OCI-LY7 (cell line): ENCODE data around the gene STYX. TPM values are rescaled to one million over a fixed set of nuclear protein-coding genes. Genes with fewer than 3 reads are reported as not detected.
A peak's percentile ranks its signal among the peaks of the same experiment; 100 is the strongest.

Source experiments
- Bru-seq: library from RNA; stranded (reverse); fragments of 400-500 nt; gene quantifications from one replicate; lab custom pipeline; 2021; lab: Mats Ljungman, UMichigan
- BruChase-seq, 2 experiments: library from RNA; stranded (reverse); fragments of 400-500 nt; gene quantifications; one replicate each; lab custom pipeline; 2021; lab: Mats Ljungman, UMichigan
- BruUV-seq: library from RNA; stranded (reverse); fragments of 400-500 nt; replicated peaks from 2 replicates; lab custom pipeline; 2021; lab: Mats Ljungman, UMichigan
- CTCF ChIA-PET: fragments of 300-600 bp; sonication (Branson Sonifier 250); formaldehyde crosslinking; loops from one replicate; lab custom pipeline; 2022; ENCODE audit warnings: antibody characterized with exemption; ENCODE audit not compliant: unreplicated experiment; lab: Charles Lee
- POLR2A ChIA-PET: fragments of 300-600 bp; sonication (Branson Sonifier 250); formaldehyde crosslinking; loops from one replicate; lab custom pipeline; 2022; ENCODE audit warnings: antibody characterized with exemption; lab: Charles Lee
- DNase-seq: peaks from one replicate; pipeline ENCODE4 v3.0.0-alpha.2; 2015; ENCODE audit warnings: low spot score
- H2AFZ ChIP-seq: fragments of 200-600 bp; sonication (generic), shearing (Covaris generic); 2 replicates; pipeline ENCODE4 v1.6.1; 2014; ENCODE audit warnings: mild to moderate bottlenecking, antibody characterized with exemption, low read length, moderate library complexity
- H3K27ac ChIP-seq: fragments of 200-600 bp; sonication (generic); 2 replicates; pipeline ENCODE4 v1.5.1; 2014; ENCODE audit warnings: mixed run types, low read depth, mild to moderate bottlenecking, moderate library complexity, low read length, inconsistent platforms; ENCODE audit not compliant: poor library complexity, severe bottlenecking
- H3K36me3 ChIP-seq: fragments of 200-600 bp; sonication (generic); 2 replicates; pipeline ENCODE4 v1.6.1; 2014; ENCODE audit warnings: mild to moderate bottlenecking, antibody characterized with exemption, low read length, moderate library complexity, mixed read lengths; ENCODE audit not compliant: insufficient read depth
- H3K4me1 ChIP-seq: fragments of 200-600 bp; sonication (generic); 2 replicates; pipeline ENCODE4 v1.5.1; 2014; ENCODE audit warnings: mild to moderate bottlenecking, low read length; ENCODE audit not compliant: insufficient read depth, poor library complexity, severe bottlenecking
- H3K4me2 ChIP-seq: fragments of 200-600 bp; sonication (generic); 2 replicates; pipeline ENCODE4 v1.6.1; 2014; ENCODE audit warnings: mild to moderate bottlenecking, low read length
- H3K4me3 ChIP-seq: fragments of 200-600 bp; sonication (generic); 2 replicates; pipeline ENCODE4 v1.5.1; 2014; ENCODE audit warnings: mild to moderate bottlenecking, low read depth, low read length; ENCODE audit not compliant: poor library complexity, severe bottlenecking
- H3K79me2 ChIP-seq: fragments of 200-600 bp; sonication (generic); 2 replicates; pipeline ENCODE4 v1.6.1; 2016; ENCODE audit warnings: low read depth, mild to moderate bottlenecking, low read length, moderate library complexity, mixed read lengths; ENCODE audit not compliant: insufficient read depth
- H3K9me2 ChIP-seq: fragments of 200-600 bp; sonication (generic); 2 replicates; pipeline ENCODE4 v1.6.1; 2016; ENCODE audit warnings: mild to moderate bottlenecking, low read length, mixed read lengths; ENCODE audit not compliant: insufficient read depth
- H3K9me3 ChIP-seq: fragments of 200-600 bp; sonication (generic); 2 replicates; pipeline ENCODE4 v1.6.1; 2014; ENCODE audit warnings: mild to moderate bottlenecking, mixed run types, low read length, mixed read lengths
- H4K20me1 ChIP-seq: fragments of 200-600 bp; sonication (generic); 2 replicates; pipeline ENCODE4 v1.6.1; 2014; ENCODE audit warnings: mild to moderate bottlenecking, antibody characterized with exemption, low read length, moderate library complexity, mixed read lengths; ENCODE audit not compliant: insufficient read depth
- EZH2phosphoT487 ChIP-seq: fragments of 200-600 bp; sonication (generic); IDR thresholded peaks from 2 replicates; pipeline ENCODE4 v1.6.1; 2018; ENCODE audit warnings: low read depth, borderline replicate concordance, mild to moderate bottlenecking, mixed run types, antibody characterized with exemption, low read length, moderate library complexity, mixed read lengths
- intact Hi-C: fragments of 100-400 bp; cut with micrococcal nuclease; formaldehyde crosslinking; loops from one replicate; pipeline ENCODE4 v1.10.0; 2022; ENCODE audit not compliant: unreplicated experiment
- long read RNA-seq: library from polyadenylated mRNA; stranded (forward); transcript quantifications from one replicate; pipeline ENCODE4 v2.0.0, GENCODE V29; 2022
- total RNA-seq, 2 experiments: library from RNA; depleted of rRNA in 1 of 2; stranded (reverse); fragments of >200 nt in 1 of 2; shearing (Covaris generic) in 1 of 2; gene quantifications; 2 replicates each; pipeline ENCODE4 v1.2.3, GENCODE V29; 2014 to 2022
- TF ChIP-seq, protein P1 (sequence below): fragments of 200-600 bp; sonication (generic); conservative IDR thresholded peaks from 2 replicates; pipeline ENCODE4 v1.5.1; 2014; ENCODE audit warnings: mild to moderate bottlenecking, antibody characterized with exemption, low read length, moderate library complexity, mixed read lengths

The STYX gene, protein sequence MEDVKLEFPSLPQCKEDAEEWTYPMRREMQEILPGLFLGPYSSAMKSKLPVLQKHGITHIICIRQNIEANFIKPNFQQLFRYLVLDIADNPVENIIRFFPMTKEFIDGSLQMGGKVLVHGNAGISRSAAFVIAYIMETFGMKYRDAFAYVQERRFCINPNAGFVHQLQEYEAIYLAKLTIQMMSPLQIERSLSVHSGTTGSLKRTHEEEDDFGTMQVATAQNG
- total RNA-seq (2014; rRNA removed; shearing (Covaris generic)) (4.7 and 7.6 TPM in 2 replicates), total RNA-seq (2022) (12.5 and 15.9 TPM in 2 replicates), Bru-seq, nascent RNA (percentile 73 among the genes with signal in this experiment), BruChase-seq, experiment 1, labeled RNA remaining after a 6-hour chase (percentile 74 among the genes with signal in this experiment), BruChase-seq, experiment 2, labeled RNA remaining after a 2-hour chase (percentile 80 among the genes with signal in this experiment)
- long read RNA-seq, full-length matches to known transcripts: 22 of 56 reads
- long read RNA-seq, partial matches to known transcripts: 27 of 56 reads
- long read RNA-seq, other reads (novel, unspliced or antisense): 7 of 56 reads

DNA sequence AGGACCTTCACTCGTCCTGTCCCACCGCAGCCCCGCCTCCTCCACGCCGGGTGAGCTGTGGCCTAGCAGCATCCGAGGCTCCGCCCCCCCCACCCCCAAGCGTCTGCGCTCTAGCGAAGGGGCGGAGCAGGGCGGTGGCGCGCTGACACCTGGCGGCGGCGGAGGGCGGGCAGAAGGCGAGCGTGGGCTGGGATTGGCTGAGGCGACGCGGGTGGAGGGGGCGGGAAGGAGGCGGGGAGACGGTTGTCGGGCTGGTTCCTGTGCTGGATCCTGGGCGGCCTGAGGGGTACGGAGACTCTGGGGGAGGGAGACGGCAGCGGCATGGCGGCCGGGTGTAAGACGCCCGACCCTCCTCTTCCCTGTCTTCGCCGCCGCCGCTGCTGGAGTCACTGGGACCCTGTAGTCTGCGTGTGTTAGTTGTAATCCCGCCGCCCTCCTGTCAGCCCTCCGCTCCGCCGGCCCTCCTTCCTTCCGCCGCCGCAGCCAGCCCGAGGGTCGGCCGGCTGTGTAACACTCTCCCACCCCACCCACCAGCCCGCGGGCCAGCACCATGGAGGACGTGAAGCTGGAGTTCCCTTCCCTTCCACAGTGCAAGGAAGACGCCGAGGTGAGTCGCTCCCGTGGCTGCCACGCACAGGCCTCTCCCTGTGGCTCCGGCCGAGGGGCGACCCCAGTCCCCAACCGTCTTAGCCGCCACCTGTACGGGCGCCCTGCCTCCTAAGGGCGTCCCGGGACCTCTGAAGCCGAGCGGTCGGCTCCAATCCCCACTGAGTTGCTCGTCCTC lies at the start of gene STYX:
STYX (plus strand) TSS at position 242 of the 784 bp plus-strand sequence; CDS start at position 551, 309 bp downstream.
- no TSS peak for BruUV-seq
- ChIA-PET CTCF (interaction anchor here (0.6 kb wide), 1 partner anchor 86 kb away, joined by 3 read pairs; no protein-coding TSS in a partner anchor), POLR2A (interaction anchor here (0.6 to 2.2 kb wide), 6 partner anchors 10 to 383 kb away, joined by 3 to 13 read pairs (median 4); no protein-coding TSS in a partner anchor)
- Histone ChIP-seq H3K9me3 (no peaks in the 10 kb centered on the region), H3K9me2 (no peaks in the 10 kb centered on the region), H3K4me3 (peak within 1 kb of the TSS; percentile 90), H3K27ac (peak within 1 kb of the TSS; percentile 47), H3K4me2 (peak within 1 kb of the TSS; percentile 90), H3K36me3 (peaks cover 58% of the 10 kb centered on the region), H4K20me1 (no peaks in the 10 kb centered on the region), H2AFZ (peak within 1 kb of the TSS; percentile 59), H3K79me2 (peaks cover 15% of the 10 kb centered on the region), H3K4me1 (peaks cover 15% of the 10 kb centered on the region)
- intact Hi-C loops: loop anchor here (1.0 to 5.0 kb wide), 3 partner anchors 23 to 178 kb away; partner anchors contain the start of genes ERO1A, GPR137C, PSMC6 and TXNDC16
- DNase-seq: peak; percentile 98
- no peak for TF ChIP-seq EZH2phosphoT487
- TF ChIP-seq, protein P1, sequence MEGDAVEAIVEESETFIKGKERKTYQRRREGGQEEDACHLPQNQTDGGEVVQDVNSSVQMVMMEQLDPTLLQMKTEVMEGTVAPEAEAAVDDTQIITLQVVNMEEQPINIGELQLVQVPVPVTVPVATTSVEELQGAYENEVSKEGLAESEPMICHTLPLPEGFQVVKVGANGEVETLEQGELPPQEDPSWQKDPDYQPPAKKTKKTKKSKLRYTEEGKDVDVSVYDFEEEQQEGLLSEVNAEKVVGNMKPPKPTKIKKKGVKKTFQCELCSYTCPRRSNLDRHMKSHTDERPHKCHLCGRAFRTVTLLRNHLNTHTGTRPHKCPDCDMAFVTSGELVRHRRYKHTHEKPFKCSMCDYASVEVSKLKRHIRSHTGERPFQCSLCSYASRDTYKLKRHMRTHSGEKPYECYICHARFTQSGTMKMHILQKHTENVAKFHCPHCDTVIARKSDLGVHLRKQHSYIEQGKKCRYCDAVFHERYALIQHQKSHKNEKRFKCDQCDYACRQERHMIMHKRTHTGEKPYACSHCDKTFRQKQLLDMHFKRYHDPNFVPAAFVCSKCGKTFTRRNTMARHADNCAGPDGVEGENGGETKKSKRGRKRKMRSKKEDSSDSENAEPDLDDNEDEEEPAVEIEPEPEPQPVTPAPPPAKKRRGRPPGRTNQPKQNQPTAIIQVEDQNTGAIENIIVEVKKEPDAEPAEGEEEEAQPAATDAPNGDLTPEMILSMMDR: no peak

DNA sequence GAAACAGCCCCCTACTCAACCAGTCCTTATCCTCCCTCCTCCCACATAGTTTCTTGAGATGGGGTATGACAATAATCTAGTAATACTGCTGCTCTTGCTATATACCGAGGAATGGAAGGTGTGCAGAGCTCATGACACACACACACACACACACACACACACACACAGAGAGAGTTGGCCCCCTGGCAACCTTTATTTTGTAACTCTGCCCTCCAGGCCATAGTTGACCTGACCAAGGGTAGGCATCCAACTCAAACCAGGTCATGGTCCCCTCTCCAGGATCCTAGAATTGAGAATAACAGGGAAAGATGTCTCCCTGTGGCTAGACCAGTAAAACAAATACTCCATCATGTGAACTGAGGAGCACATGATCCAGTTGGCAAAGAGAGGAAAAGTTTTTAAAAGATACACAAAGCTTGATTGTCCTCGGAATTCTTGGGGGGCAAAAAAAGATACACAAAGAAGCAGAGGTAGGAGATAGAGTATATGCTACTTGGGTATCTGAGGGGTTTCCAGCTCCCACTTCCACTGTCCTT lies 45.9 kb upstream of the STYX start:
- ChIA-PET POLR2A (interaction anchor here (0.6 to 2.6 kb wide), 4 partner anchors 8 to 24 kb away, joined by 3 to 11 read pairs (median 6); no protein-coding TSS in a partner anchor), CTCF (no interaction called here)
- Histone ChIP-seq H3K4me3 (no peak overlapping the region), H3K4me1 (peaks cover 8% of the 10 kb centered on the region), H3K4me2 (no peak overlapping the region), H3K79me2 (peaks cover 62% of the 10 kb centered on the region), H3K9me3 (no peaks in the 10 kb centered on the region), H2AFZ (no peak overlapping the region), H3K9me2 (no peaks in the 10 kb centered on the region), H3K36me3 (peaks cover 20% of the 10 kb centered on the region), H3K27ac (no peak overlapping the region), H4K20me1 (peaks cover 19% of the 10 kb centered on the region)
- BruUV-seq: no TSS peak
- intact Hi-C loops: no loop called here
- TF ChIP-seq, protein P1: no peak
- no peak for TF ChIP-seq EZH2phosphoT487
- DNase-seq: no peak
